IMR-90 (cell line): ENCODE measurements around the gene EFNA5. TPM values are rescaled to one million over a fixed set of nuclear protein-coding genes. Genes with fewer than 3 reads are reported as not detected.

ENCODE experiments used
- ATAC-seq: fragments of 200-7000 bp; cut with Tn5 transposase; 2 replicates; pipeline ENCODE4 v1.9.1; 2020; ENCODE audit warnings: low read depth, mild to moderate bottlenecking, moderate library complexity
- BruUV-seq: library from RNA; stranded (reverse); fragments of 400-500 nt; replicated peaks from 2 replicates; lab custom pipeline; 2021; lab: Mats Ljungman, UMichigan
- CTCF ChIA-PET: fragments of 300-600 bp; formaldehyde crosslinking; extraction: SDS; loops from one replicate; lab custom pipeline; 2021; ENCODE audit warnings: antibody characterized with exemption; lab: Yijun Ruan, JAX
- POLR2A ChIA-PET: fragments of 300-600 bp; sonication (Branson Sonifier 250); formaldehyde crosslinking; loops from one replicate; lab custom pipeline; 2022; ENCODE audit warnings: antibody characterized with exemption; ENCODE audit not compliant: unreplicated experiment; lab: Charles Lee
- DNase-seq: peaks from one replicate; pipeline ENCODE4 v3.0.0; 2013
- H2AFZ ChIP-seq: replicated peaks from 2 replicates; pipeline ENCODE3; 2013; ENCODE audit warnings: low read length, mild to moderate bottlenecking; ENCODE audit not compliant: poor library complexity
- H2AK5ac ChIP-seq: 2 replicates; pipeline ENCODE4 v1.6.1; 2013; ENCODE audit warnings: low read depth, low read length, inconsistent platforms
- H2AK9ac ChIP-seq: replicated peaks from 2 replicates; pipeline ENCODE3; 2013; ENCODE audit warnings: mild to moderate bottlenecking, low read depth, low read length, moderate library complexity; ENCODE audit not compliant: poor library complexity
- H2BK120ac ChIP-seq: 2 replicates; pipeline ENCODE4 v1.6.1; 2013; ENCODE audit warnings: low read depth, low read length, inconsistent platforms
- H2BK15ac ChIP-seq: 3 replicates; pipeline ENCODE4 v1.6.1; 2013; ENCODE audit warnings: low read depth, low read length, inconsistent platforms
- H2BK20ac ChIP-seq: 2 replicates; pipeline ENCODE4 v1.6.1; 2013; ENCODE audit warnings: low read depth, mild to moderate bottlenecking, inconsistent platforms, low read length, moderate library complexity
- H2BK5ac ChIP-seq: 2 replicates; pipeline ENCODE4 v1.6.1; 2013; ENCODE audit warnings: mild to moderate bottlenecking, low read depth, low read length, inconsistent platforms; ENCODE audit not compliant: poor library complexity, severe bottlenecking
- H3K14ac ChIP-seq: replicated peaks from 2 replicates; pipeline ENCODE4 v1.6.1; 2013; ENCODE audit warnings: low read depth, low read length, inconsistent platforms
- H3K18ac ChIP-seq: 2 replicates; pipeline ENCODE4 v1.6.1; 2013; ENCODE audit warnings: low read depth, low read length, control low read depth
- H3K23ac ChIP-seq: 2 replicates; pipeline ENCODE4 v1.6.1; 2013; ENCODE audit warnings: low read depth, low read length, inconsistent platforms
- H3K27ac ChIP-seq: 2 replicates; pipeline ENCODE4 v1.5.1; 2013; ENCODE audit warnings: mild to moderate bottlenecking, control low read depth, low read length; ENCODE audit not compliant: insufficient read depth
- H3K27me3 ChIP-seq: 2 replicates; pipeline ENCODE4 v1.6.1; 2013; ENCODE audit warnings: low read length; ENCODE audit not compliant: control insufficient read depth, insufficient read depth
- H3K36me3 ChIP-seq: 2 replicates; pipeline ENCODE4 v1.6.1; 2013; ENCODE audit warnings: low read length, mixed read lengths; ENCODE audit not compliant: control insufficient read depth, insufficient read depth
- H3K4ac ChIP-seq: 2 replicates; pipeline ENCODE4 v1.6.1; 2013; ENCODE audit warnings: low read depth, low read length, inconsistent platforms
- H3K4me1 ChIP-seq: 2 replicates; pipeline ENCODE4 v1.6.1; 2013; ENCODE audit warnings: low read length, mixed read lengths; ENCODE audit not compliant: control insufficient read depth, insufficient read depth
- H3K4me2 ChIP-seq: 2 replicates; pipeline ENCODE4 v1.6.1; 2013; ENCODE audit warnings: low read depth, mild to moderate bottlenecking, control low read depth, low read length, moderate library complexity
- H3K4me3 ChIP-seq: 2 replicates; pipeline ENCODE4 v1.5.1; 2013; ENCODE audit warnings: low read depth, mild to moderate bottlenecking, control low read depth, low read length, moderate library complexity; ENCODE audit not compliant: insufficient read depth
- H3K56ac ChIP-seq: 2 replicates; pipeline ENCODE4 v1.6.1; 2013; ENCODE audit warnings: low read length, inconsistent platforms; ENCODE audit not compliant: insufficient read depth; ENCODE audit errors: extremely low read depth
- H3K79me1 ChIP-seq, 2 experiments: 2 replicates each; pipeline ENCODE4 v1.6.1; 2013; ENCODE audit warnings: low read length in 2 of 2, inconsistent platforms in 1 of 2, low read depth in 1 of 2
- H3K9ac ChIP-seq: 2 replicates; pipeline ENCODE4 v1.6.1; 2013; ENCODE audit warnings: low read depth, low read length, control low read depth
- H3K9me1 ChIP-seq: 2 replicates; pipeline ENCODE4 v1.6.1; 2013; ENCODE audit warnings: low read length, inconsistent platforms; ENCODE audit not compliant: insufficient read depth
- H3K9me3 ChIP-seq: 2 replicates; pipeline ENCODE4 v1.6.1; 2013; ENCODE audit warnings: low read length; ENCODE audit not compliant: control insufficient read depth, insufficient read depth
- H4K20me1 ChIP-seq: 2 replicates; pipeline ENCODE4 v1.6.1; 2013; ENCODE audit warnings: low read length, inconsistent platforms; ENCODE audit not compliant: insufficient read depth
- H4K5ac ChIP-seq: 2 replicates; pipeline ENCODE4 v1.6.1; 2013; ENCODE audit warnings: mild to moderate bottlenecking, low read depth, low read length, control low read depth
- H4K8ac ChIP-seq, 2 experiments: 2 replicates each; pipeline ENCODE4 v1.6.1; 2013; ENCODE audit warnings: low read depth in 2 of 2, low read length in 2 of 2, control low read depth in 1 of 2, inconsistent platforms in 1 of 2
- H4K91ac ChIP-seq: 2 replicates; pipeline ENCODE4 v1.6.1; 2013; ENCODE audit warnings: low read depth, low read length, inconsistent platforms; ENCODE audit not compliant: insufficient read depth
- BHLHE40 ChIP-seq: fragments of 150-350 bp; IDR thresholded peaks from 2 replicates; pipeline ENCODE4 v1.6.1; 2016; ENCODE audit warnings: mild to moderate bottlenecking, low read depth, low read length
- MAFK ChIP-seq: IDR thresholded peaks from 2 replicates; pipeline ENCODE4 v1.6.1; 2012; ENCODE audit warnings: low read depth, low read length, improper control_type of control experiment
- RCOR1 ChIP-seq: IDR thresholded peaks from 2 replicates; pipeline ENCODE4 v1.6.1; 2012; ENCODE audit warnings: mild to moderate bottlenecking, low read length, improper control_type of control experiment; ENCODE audit not compliant: insufficient replicate concordance
- RFX5 ChIP-seq: IDR thresholded peaks from 2 replicates; pipeline ENCODE4 v1.8.0; 2012; ENCODE audit warnings: low read depth, mild to moderate bottlenecking, low read length, moderate library complexity
- WGBS, 2 experiments: methylation state at CpG; one replicate each; pipeline versions ENCODE4 v1.1.5 to v1.1.7; 2013; ENCODE audit warnings: missing lambda C conversion rate in 2 of 2; ENCODE audit not compliant: insufficient read length in 1 of 2; ENCODE audit errors: extremely low coverage in 2 of 2; 5-methylcytosine and 5-hydroxymethylcytosine counted together
- dilution Hi-C: fragments of 300-500 bp; cut with HindIII; formaldehyde crosslinking; loops from one replicate; pipeline ENCODE4 v1.14.3; 2018; ENCODE audit warnings: low sequenced_read_pairs; ENCODE audit not compliant: unreplicated experiment
- in situ Hi-C: fragments of 300-500 bp; cut with MboI; formaldehyde crosslinking; loops from 3 replicates; pipeline ENCODE4 v1.14.3; 2019; ENCODE audit warnings: low sequenced_read_pairs, inconsistent platforms, mixed read lengths
- intact Hi-C: fragments of 100-400 bp; cut with micrococcal nuclease; formaldehyde crosslinking; loops from 2 replicates; pipeline ENCODE4 v1.10.0; 2022
- polyA plus RNA-seq, 3 experiments: library from polyadenylated mRNA; depleted of rRNA; stranded (reverse); fragments of >200 nt; gene quantifications; 2 replicates each; pipeline ENCODE4 v1.2.3, GENCODE V29; 2012; ENCODE audit warnings: low replicate concordance in 1 of 3
- total RNA-seq: library from RNA; depleted of rRNA; stranded (reverse); fragments of >200 nt; gene quantifications from 2 replicates; pipeline ENCODE4 v1.2.3, GENCODE V29; 2012

Gene EFNA5
- total and polyA plus RNA-seq, 2 of the 4 experiments (the other 2 are of a cell fraction): 1.5 to 1.6 TPM

DNA sequence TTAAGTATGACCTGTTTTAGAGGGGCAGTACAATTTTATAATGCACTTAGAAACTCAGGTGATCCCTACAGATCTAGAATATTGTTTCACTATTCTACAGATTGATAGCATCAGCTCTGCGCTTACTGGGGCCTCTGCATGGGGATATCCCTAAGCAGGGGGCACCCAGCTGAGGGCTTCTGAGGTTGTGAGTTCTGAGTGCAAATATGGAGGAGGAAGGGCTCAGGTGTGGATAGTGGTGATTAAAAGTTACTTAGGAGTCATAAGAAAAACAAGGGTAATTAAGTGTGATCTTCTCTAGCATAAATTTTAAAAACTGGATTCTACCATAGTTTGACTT is 274.4 kb downstream of the EFNA5 start:
- H3K9ac ChIP-seq: no peak overlapping the region
- no peak overlapping the region for H3K18ac ChIP-seq
- H3K56ac ChIP-seq: no peak overlapping the region
- ATAC-seq (no peak), DNase-seq (no peak)
- no peak overlapping the region for H2BK120ac ChIP-seq
- ChIA-PET POLR2A (no interaction called here), CTCF (no interaction called here)
- no peak overlapping the region for H2BK5ac ChIP-seq
- no peak for TF ChIP-seq RFX5
- no peak for TF ChIP-seq BHLHE40
- no peak for TF ChIP-seq MAFK
- TF ChIP-seq RCOR1: no peak
- no peak overlapping the region for H4K91ac ChIP-seq
- no peak overlapping the region for H2AFZ ChIP-seq
- no peak overlapping the region for H3K14ac ChIP-seq
- H3K27me3 ChIP-seq: no peaks in the 10 kb centered on the region
- dilution Hi-C loops (no loop called here), intact Hi-C loops (no loop called here), in situ Hi-C loops (no loop called here)
- H2BK20ac ChIP-seq: no peak overlapping the region
- H2AK5ac ChIP-seq: no peak overlapping the region
- no peak overlapping the region for H3K4ac ChIP-seq
- H3K27ac ChIP-seq: no peak overlapping the region
- H4K8ac ChIP-seq: no peak overlapping the region
- BruUV-seq: no TSS peak
- H3K4me2 ChIP-seq: no peak overlapping the region
- no peaks in the 10 kb centered on the region for H3K9me3 ChIP-seq
- H3K79me1 ChIP-seq: no peaks in the 10 kb centered on the region
- no peak overlapping the region for H2BK15ac ChIP-seq
- no peaks in the 10 kb centered on the region for H4K20me1 ChIP-seq
- no CpG with 5 or more reads among the region's 1 CpG for WGBS, 2 experiments
- H3K4me1 ChIP-seq: no peaks in the 10 kb centered on the region
- no peaks in the 10 kb centered on the region for H3K36me3 ChIP-seq
- H2AK9ac ChIP-seq: no peak overlapping the region
- no peaks in the 10 kb centered on the region for H3K9me1 ChIP-seq
- no peak overlapping the region for H4K5ac ChIP-seq
- H3K4me3 ChIP-seq: no peak overlapping the region
- no peak overlapping the region for H3K23ac ChIP-seq
